ENCODE data around the gene CDK14. TPM values are rescaled to one million over a fixed set of nuclear protein-coding genes. Genes with fewer than 3 reads are reported as not detected.

The CDK14 gene
- polyA plus RNA-seq, 3 donors: 1.7 to 2.5 (median 2.1) TPM

DNA sequence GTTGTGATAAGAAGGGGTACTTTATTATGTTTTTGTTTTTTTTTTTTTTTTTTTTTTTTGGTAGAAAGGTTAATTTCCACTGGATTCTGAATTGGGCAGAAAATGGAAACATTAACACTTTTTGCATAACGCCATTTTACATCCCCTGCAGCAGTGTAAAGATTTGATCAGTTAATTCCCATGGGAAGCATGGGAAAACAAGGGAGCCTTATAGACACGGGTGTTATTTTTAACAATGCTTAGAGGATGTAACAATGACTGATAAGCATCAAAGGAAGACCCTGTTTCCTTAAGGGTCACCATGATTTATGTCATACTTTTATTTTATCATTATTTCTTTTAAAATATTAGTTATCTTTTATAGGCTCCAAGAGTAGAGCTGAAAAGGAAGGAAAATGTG, 140.2 kb downstream of the CDK14 start:
- Mint-ChIP-seq H3K27ac (no peak overlapping the region), H3K27me3 (ENCODE audit: low read depth in 3 of 3) (peaks cover 0 to 2% (median 0%) of the 10 kb centered on the region in 3 donors), H3K36me3 (peaks cover 29 to 47% of the 10 kb centered on the region in 2 donors), H3K4me1 (peaks cover 10% of the 10 kb centered on the region), H3K9me3 (peaks cover 18 to 36% (median 32%) of the 10 kb centered on the region in 7 donors), H3K4me3 (no peak overlapping the region)
- Histone ChIP-seq H3K4me3 (replicated peaks in 1 of 3; ENCODE audit: low read depth in 2 of 3, low read length in 3 of 3) (no peak overlapping the region), H3K9me3 (replicated peaks in 1 of 2; ENCODE audit: control insufficient read depth in 1 of 2, insufficient read depth in 1 of 2, low read length in 2 of 2) (peaks cover 0 to 9% of the 10 kb centered on the region in 2 donors), H3K27me3 (ENCODE audit: control insufficient read depth in 2 of 2, insufficient read depth in 2 of 2, low read length in 2 of 2) (no peaks in the 10 kb centered on the region), H3K4me2 (replicated peaks; ENCODE audit: extremely low read depth, low read length, poor library complexity, severe bottlenecking) (no peak overlapping the region), H2AFZ (ENCODE audit: insufficient read depth, low read depth, low read length, poor library complexity, severe bottlenecking) (no peak overlapping the region), H3K27ac (ENCODE audit: low read depth in 1 of 2, low read length in 2 of 2) (no peak overlapping the region), H3K36me3 (replicated peaks in 1 of 2; ENCODE audit: control insufficient read depth in 1 of 2, insufficient read depth in 2 of 2, low read length in 2 of 2) (peaks cover 0 to 6% of the 10 kb centered on the region in 2 donors), H4K20me1 (ENCODE audit: insufficient read depth, low read length) (no peaks in the 10 kb centered on the region), H3K4me1 (ENCODE audit: control insufficient read depth in 1 of 2, insufficient read depth in 2 of 2, low read length in 2 of 2) (peaks cover 8 to 12% of the 10 kb centered on the region in 2 donors), H3K9ac (ENCODE audit: insufficient read depth, low read length, poor library complexity, severe bottlenecking) (no peak overlapping the region), H3K79me2 (ENCODE audit: insufficient read depth, low read length) (no peaks in the 10 kb centered on the region)
- no peak for DNase-seq
- TF ChIP-seq CTCF (IDR thresholded peaks at IDR 0.05): no peak
- WGBS (ENCODE audit: insufficient coverage): no CpG with 5 or more reads among the region's 2 CpGs
- intact Hi-C loops (cut with micrococcal nuclease): no loop called here

DNA sequence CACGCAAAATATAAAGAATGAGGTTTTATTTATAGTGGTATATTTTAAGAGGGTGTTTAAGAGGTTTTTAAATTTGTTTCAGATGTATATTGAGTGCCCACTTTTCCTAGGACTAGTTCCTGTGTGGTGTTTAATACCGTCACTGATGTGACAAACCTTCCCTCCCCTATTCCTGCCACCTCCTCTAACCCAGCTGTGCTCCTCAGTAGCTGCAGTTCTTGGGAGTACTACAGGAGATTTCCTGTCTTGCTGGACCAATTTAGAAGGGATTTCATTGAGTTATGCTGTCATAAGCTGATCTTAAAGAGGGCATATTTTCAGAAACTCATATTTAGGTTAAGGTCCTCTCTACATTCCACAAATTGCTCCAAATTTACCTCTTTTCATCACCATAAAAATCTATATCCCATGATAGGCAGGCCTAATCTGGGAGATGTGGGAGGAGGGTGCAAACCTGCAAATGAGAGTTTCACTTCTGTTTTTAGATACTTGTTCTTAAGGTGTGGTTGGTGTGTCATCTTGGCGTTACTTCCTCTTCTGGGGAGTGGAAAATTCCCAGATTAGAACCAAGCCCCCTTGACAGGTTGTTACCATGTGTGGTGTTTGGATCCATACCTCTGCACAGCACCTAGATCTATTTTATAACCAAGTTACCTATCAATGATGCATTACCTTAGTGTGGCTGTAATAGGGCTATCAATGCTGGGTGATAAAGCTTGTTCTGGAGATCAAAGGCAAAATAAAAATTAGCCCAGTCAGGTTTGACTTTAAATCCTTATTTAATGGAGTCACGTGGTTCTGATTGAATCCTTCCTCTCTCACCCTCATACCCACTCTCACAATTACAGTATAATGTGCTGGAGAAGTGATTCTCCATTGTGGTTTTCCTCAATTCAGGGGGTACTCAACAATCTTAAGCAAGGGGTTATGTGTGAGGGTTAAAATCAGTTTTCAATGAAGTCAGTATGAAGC, 141.1 kb downstream of the CDK14 start:
- intact Hi-C loops (cut with micrococcal nuclease): no loop called here
- no peaks in the 10 kb centered on the region for H3K79me2 ChIP-seq (ENCODE audit: insufficient read depth, low read length)

More for the DNA sequence above, 141.1 kb downstream of the CDK14 start:
- Histone ChIP-seq H3K27ac (ENCODE audit: low read depth in 1 of 2, low read length in 2 of 2) (no peak overlapping the region), H2AFZ (ENCODE audit: insufficient read depth, low read depth, low read length, poor library complexity, severe bottlenecking) (no peak overlapping the region), H3K4me2 (replicated peaks; ENCODE audit: extremely low read depth, low read length, poor library complexity, severe bottlenecking) (no peak overlapping the region), H3K27me3 (ENCODE audit: control insufficient read depth in 2 of 2, insufficient read depth in 2 of 2, low read length in 2 of 2) (no peaks in the 10 kb centered on the region), H3K4me3 (replicated peaks in 1 of 3; ENCODE audit: low read depth in 2 of 3, low read length in 3 of 3) (no peak overlapping the region), H3K4me1 (ENCODE audit: control insufficient read depth in 1 of 2, insufficient read depth in 2 of 2, low read length in 2 of 2) (peaks cover 8 to 12% of the 10 kb centered on the region in 2 donors), H3K9me3 (replicated peaks in 1 of 2; ENCODE audit: control insufficient read depth in 1 of 2, insufficient read depth in 1 of 2, low read length in 2 of 2) (peaks cover 0 to 9% of the 10 kb centered on the region in 2 donors), H3K36me3 (replicated peaks in 1 of 2; ENCODE audit: control insufficient read depth in 1 of 2, insufficient read depth in 2 of 2, low read length in 2 of 2) (peaks cover 0 to 6% of the 10 kb centered on the region in 2 donors), H3K9ac (ENCODE audit: insufficient read depth, low read length, poor library complexity, severe bottlenecking) (no peak overlapping the region), H4K20me1 (ENCODE audit: insufficient read depth, low read length) (no peaks in the 10 kb centered on the region)
- Mint-ChIP-seq H3K36me3 (peaks cover 23 to 38% of the 10 kb centered on the region in 2 donors), H3K27ac (peak overlapping the region in 3 of 7 donors; percentile 7 to 57 (median 25)), H3K4me3 (no peak overlapping the region), H3K9me3 (peaks cover 16 to 28% (median 24%) of the 10 kb centered on the region in 7 donors), H3K27me3 (ENCODE audit: low read depth in 3 of 3) (peaks cover 0 to 2% (median 0%) of the 10 kb centered on the region in 3 donors), H3K4me1 (peaks cover 10% of the 10 kb centered on the region)
- 100% methylated on average over 1 of the region's 4 CpGs for WGBS (ENCODE audit: insufficient coverage)
- no peak for TF ChIP-seq CTCF (IDR thresholded peaks at IDR 0.05)
- DNase-seq: peak; percentile 20 to 78 (median 47)
